Stimulated activated CD8-positive, alpha-beta memory T cell treated with anti-CD3 and anti-CD28 coated beads, Interleukin-15, amount 100 ng/mL, for 24 hours (primary cell): Measurements from ENCODE around the gene ARHGEF11.

ENCODE experiments used
- DNase-seq: peaks from one replicate; pipeline ENCODE4 v3.0.0-alpha.2; 2020; ENCODE audit warnings: low read depth

Gene ARHGEF11

DNA sequence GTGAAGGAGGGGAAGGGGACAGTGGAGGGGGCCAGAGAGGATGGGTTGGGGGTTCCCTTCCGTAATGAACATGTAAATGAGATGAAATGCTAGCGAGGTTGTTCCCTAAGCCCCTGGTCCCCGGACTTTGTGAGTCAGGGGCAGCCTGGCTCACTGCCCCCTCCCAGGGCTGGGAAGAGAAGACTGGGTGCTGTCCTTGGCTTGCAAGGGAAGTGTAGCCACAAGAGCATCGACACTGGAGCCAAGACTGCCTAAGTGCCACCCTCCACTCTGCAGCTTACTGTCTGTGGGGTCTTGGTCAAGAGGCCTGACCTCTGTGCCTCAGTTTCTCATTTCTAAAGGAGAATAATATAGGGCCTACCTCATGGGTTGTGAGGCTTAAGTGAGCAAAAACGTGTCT is 151.5 kb downstream of the ARHGEF11 start:
- no peak for DNase-seq

GRCh38 chr1:156893048-156893953 is 152.2 kb downstream of the ARHGEF11 start, which contains the start of gene PEAR1:
PEAR1 (plus strand) TSS chr1:156893718; CDS start chr1:156903927, 10,209 bp downstream.
- DNase-seq, result no peak

- DNase-seq, result peak; percentile 77
Observed at GRCh38 chr1:156892190-156893047, 153.1 kb downstream of the ARHGEF11 start.

DNA sequence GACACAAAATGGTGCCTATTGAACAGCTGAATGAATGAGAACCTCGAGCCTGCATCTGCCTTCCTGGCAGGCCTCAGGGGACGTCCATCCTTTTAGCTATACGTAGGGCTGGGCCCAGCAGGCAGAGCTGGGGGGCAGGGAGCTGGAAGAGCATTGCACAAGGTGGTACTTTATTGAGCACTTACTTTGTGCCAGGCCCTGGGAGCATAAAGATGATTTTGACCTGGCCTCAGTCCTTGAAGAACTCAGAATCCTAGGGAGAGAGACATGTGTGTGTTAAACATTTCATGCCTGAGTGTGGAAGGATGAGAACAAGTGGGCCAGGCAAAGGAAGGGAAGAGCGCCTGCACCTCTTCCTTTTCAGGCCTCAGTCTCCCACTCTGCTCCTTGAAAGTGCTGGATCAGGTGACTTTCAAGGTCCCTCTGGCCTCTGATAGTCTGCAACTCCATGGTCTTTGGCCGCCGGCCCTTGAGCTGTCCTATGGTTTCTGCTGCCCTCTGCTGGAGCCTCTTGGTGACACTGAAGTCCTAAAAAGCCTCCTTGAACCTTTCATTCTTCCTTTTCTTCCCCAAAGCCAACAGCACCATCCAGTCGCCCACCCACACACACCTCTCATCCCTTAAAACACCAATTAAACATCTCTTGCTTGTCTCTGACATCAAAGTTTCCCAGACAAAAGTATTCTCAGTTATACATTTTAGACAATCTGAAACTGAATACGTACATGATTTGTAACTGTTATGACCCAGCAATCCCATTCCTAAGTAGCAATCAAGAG is 155.6 kb downstream of the ARHGEF11 start:
- peak; percentile 27 for DNase-seq

DNA sequence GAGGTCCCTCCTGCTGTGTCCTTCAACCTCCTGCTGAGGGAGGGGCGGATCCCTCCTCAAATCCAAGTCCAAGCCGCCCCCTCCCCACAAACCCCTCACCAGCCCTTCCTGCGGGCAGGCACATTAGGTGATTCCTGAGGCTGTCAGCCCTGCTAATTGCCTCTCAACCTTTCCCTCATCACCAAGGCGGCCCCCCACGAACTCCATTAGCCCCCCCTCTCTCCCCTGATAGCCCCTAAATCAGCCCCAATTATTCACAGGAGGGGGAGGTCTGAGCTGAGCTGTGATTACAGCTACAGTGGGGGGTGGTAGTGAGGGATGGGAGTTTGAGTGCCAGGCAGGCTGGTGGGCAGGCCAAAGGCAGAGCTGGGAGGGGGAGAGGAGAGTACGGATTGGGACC is 157.8 kb downstream of the ARHGEF11 start:
- DNase-seq, result no peak

DNA sequence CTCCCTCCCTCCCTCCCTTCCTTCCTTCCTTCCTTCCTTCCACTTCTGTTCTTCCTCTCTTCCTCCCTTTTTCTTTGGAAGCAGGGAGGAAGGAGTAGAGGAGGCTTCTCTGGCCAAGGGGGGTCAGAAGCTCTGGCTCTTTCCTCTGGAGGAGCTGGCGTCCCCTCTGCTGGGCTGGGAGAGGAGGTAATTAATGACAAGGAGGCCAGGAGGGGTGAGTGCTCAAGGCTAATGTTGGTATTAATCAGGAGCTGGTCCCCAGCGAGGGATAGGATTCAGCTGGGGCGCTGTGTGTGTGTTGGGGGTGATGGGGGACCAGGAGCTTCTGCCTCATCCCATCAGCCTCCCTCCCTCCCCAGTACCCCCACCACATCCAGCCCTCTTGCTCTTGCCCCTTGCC is 158.2 kb downstream of the ARHGEF11 start:
- no peak for DNase-seq

DNA sequence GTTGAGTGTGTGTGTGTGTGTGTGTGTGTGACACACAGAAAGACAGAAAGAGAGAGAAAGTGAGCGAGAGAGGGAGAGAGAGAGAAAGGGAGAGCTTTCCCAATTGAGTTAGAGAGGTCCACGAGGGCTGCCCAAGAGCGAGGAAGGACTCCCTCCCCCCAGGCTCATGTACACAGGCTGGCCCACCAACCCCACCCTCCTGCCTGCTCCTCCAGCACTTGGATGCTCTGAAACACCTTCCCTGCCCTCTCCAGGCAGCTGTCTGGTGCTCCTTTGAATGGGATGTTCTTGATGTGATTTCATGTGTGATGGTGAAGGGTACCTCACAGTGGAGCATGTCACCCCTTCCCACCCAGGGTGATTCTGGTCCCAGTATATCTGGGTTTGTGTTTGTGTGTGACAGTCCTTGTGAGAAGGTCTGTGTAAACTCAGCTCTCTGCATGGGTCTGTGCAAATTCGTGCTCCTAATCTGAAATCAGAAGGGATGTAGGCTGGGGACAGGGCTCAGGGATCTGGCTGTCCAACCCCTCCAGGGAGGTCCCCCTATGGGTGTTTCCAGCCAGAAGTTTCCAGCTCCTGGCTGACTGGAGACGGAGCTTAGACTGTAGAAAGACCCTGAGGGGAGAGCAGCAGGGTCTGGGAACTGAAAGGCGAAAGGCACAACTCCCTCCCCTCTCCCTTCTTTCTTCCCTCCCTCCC is 158.8 kb downstream of the ARHGEF11 start:
- no peak for DNase-seq

DNA sequence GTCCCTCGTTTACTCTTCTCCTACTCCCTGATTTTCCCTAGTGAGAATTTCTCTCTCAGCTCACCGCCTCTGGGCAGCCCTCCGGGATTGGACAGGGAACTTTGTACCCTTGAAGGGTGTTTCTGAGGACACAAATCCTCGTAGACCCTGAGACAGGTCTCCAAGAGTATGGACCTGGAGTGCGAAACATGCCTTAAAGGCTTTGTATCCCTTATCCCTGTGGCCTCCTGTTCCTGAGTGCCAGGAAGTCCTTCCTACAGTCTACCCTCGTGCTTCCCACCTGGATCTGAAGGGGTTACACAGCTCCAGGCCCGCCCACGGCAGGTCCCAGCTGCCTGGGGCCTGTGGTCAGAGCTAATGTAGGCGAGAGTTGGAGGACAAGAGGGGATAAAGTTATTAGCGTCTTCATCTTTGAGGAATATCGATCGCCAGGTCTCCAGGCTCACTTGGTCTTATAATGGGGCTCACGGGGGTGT is 159.6 kb downstream of the ARHGEF11 start:
- DNase-seq, result no peak

DNA sequence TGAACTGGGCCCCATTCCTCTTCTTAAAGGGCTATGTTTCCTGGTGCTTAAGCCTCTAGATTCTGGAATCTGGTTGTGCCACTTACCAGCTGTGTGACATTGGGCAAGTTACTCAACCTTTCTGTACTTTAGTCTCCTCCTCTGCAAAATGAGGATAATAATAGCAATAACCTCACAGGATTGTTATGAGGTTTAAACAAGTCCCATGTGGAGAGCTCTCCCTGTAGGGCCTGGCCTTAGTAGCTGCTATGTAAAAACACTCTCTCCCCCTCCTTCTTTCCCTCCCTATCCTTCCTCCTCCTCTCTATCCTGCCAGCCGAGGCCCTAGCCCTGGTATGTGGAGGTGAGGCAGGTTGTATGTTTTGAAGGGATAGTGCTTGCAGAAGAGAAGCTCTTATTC is 160.2 kb downstream of the ARHGEF11 start:
- DNase-seq, result no peak
